ENCODE data around the gene SPAG9. TPM values are rescaled to one million over a fixed set of nuclear protein-coding genes. Genes with fewer than 3 reads are reported as not detected.

Gene SPAG9
- total RNA-seq, 6 donors from 2014 or later: 87.5 to 233 (median 152) TPM

DNA sequence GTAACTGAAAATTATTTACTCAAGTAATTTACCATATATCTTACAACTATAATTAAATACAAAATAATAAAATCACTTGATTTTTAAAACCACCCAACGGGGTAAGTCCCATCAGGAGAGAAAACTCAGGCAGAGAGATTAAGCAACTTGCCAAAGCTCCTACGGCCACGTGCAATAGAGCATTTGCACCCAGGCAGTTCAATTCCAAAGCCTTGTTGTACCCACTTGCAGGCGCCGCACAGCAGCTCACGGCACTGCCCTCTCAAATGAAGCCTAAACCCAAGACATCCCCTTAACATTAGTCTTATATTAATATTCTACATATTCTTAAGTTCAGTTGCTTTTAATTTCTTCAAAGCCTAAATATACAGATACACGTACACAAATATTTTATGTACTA is 75.7 kb downstream of the SPAG9 start:
- DNase-seq: no peak

DNA sequence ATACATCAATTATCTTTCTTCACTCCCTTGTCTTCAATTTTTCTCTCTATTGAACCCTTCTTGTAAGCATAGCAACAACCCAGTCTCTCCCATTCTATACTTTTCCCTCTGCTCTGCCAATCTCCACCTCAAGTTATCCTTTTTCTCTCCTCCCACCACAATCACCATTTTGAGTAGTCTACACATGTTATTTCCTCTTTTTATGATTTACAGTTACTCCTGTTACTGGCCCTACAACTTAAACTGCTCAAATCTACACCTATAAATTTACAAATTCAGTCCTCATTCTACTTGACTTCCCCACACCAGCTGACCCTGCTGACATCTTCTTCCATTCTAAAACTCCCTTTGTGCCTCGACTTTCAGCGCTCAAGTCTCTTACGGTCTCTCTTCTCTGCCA is 84.6 kb downstream of the SPAG9 start:
- ATAC-seq (ENCODE audit: low FRiP score in 2 of 2) (no peak), DNase-seq (no peak)
- TF ChIP-seq POLR2A (IDR thresholded peaks at IDR 0.05) (no peak), EP300 (IDR thresholded peaks at IDR 0.05) (no peak), POLR2AphosphoS5 (IDR thresholded peaks at IDR 0.05) (no peak)
- TF ChIP-seq, protein P1, sequence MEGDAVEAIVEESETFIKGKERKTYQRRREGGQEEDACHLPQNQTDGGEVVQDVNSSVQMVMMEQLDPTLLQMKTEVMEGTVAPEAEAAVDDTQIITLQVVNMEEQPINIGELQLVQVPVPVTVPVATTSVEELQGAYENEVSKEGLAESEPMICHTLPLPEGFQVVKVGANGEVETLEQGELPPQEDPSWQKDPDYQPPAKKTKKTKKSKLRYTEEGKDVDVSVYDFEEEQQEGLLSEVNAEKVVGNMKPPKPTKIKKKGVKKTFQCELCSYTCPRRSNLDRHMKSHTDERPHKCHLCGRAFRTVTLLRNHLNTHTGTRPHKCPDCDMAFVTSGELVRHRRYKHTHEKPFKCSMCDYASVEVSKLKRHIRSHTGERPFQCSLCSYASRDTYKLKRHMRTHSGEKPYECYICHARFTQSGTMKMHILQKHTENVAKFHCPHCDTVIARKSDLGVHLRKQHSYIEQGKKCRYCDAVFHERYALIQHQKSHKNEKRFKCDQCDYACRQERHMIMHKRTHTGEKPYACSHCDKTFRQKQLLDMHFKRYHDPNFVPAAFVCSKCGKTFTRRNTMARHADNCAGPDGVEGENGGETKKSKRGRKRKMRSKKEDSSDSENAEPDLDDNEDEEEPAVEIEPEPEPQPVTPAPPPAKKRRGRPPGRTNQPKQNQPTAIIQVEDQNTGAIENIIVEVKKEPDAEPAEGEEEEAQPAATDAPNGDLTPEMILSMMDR (IDR thresholded peaks at IDR 0.05): no peak
- H3K9me3 ChIP-seq: no peaks in the 10 kb centered on the region
- no peak overlapping the region for H3K27ac ChIP-seq
- 87 to 97% methylated on average over 3 of the region's 3 CpGs for WGBS, 2 donors
- H3K4me1 ChIP-seq: peaks cover 3 to 11% (median 10%) of the 10 kb centered on the region in 4 donors
- H3K36me3 ChIP-seq: peaks cover 0 to 39% (median 4%) of the 10 kb centered on the region in 4 donors
- no peaks in the 10 kb centered on the region for H3K27me3 ChIP-seq
- no peak overlapping the region for H3K4me3 ChIP-seq

More for the DNA sequence above, 75.7 kb downstream of the SPAG9 start:
- H3K36me3 ChIP-seq: peaks cover 0 to 8% (median 0%) of the 10 kb centered on the region in 4 donors
- no peaks in the 10 kb centered on the region for H3K9me3 ChIP-seq
- H3K27ac ChIP-seq: no peak overlapping the region
- H3K4me3 ChIP-seq: no peak overlapping the region
- WGBS, 2 donors: 87% methylated on average over 7 of the region's 7 CpGs
- TF ChIP-seq EP300 (IDR thresholded peaks at IDR 0.05): no peak
- TF ChIP-seq, protein P1 (IDR thresholded peaks at IDR 0.05): no peak
- no peak for TF ChIP-seq POLR2A (IDR thresholded peaks at IDR 0.05)
- TF ChIP-seq POLR2AphosphoS5 (IDR thresholded peaks at IDR 0.05): no peak
- H3K27me3 ChIP-seq: no peaks in the 10 kb centered on the region
- no peak for ATAC-seq (ENCODE audit: low FRiP score in 2 of 2)
- peaks cover 0 to 14% (median 4%) of the 10 kb centered on the region in 4 donors for H3K4me1 ChIP-seq

DNA sequence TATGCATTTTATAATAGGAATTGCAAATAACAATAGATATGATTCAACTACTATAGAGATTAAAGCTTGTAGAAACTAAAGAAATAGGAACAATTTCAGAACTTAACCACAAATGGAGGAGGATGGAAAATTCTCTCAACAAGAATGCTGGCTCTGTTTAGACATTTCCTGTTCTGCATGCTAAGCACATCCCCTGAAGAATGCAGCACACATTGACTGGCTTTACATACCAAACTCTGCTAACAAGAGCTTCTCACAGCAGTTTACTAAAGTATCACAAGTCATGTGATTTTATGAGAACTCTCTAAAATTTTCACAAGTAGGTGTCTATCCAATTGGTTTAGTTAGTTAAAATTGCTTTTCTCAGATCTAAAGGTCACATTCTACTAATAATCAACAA is 85.2 kb downstream of the SPAG9 start:
- TF ChIP-seq POLR2A (IDR thresholded peaks at IDR 0.05) (no peak), POLR2AphosphoS5 (IDR thresholded peaks at IDR 0.05) (no peak), EP300 (IDR thresholded peaks at IDR 0.05) (no peak)
- TF ChIP-seq, protein P1 (IDR thresholded peaks at IDR 0.05): no peak
- no peak overlapping the region for H3K4me3 ChIP-seq
- H3K4me1 ChIP-seq: peaks cover 3 to 12% (median 11%) of the 10 kb centered on the region in 4 donors
- no peak for DNase-seq
- no peak overlapping the region for H3K27ac ChIP-seq
- no peaks in the 10 kb centered on the region for H3K9me3 ChIP-seq
- peaks cover 0 to 34% (median 4%) of the 10 kb centered on the region in 4 donors for H3K36me3 ChIP-seq
- no peaks in the 10 kb centered on the region for H3K27me3 ChIP-seq
- no peak for ATAC-seq (ENCODE audit: low FRiP score in 2 of 2)

DNA sequence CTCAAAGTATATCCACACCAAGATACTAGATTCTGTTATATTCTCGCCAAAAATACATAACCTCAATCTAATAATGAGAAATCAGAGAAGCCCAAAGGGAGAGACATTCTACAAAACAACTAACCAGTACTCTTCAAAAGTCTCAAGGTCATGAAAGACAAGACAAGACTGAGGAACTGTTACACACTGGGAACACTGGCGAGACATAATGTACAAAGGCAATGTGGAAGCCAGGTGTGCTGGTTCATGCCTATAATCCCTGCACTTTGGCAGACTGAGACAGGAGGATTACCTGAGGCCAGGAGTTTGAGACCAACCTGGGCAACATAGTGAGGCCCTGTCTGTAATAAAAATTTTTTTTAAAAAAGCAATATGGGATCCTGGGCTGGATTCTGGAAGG is 85.9 kb downstream of the SPAG9 start:
- TF ChIP-seq EP300 (IDR thresholded peaks at IDR 0.05) (no peak), POLR2AphosphoS5 (IDR thresholded peaks at IDR 0.05) (no peak)
- H3K36me3 ChIP-seq: peaks cover 0 to 34% (median 4%) of the 10 kb centered on the region in 4 donors
- H3K27ac ChIP-seq: no peak overlapping the region
- H3K27me3 ChIP-seq: no peaks in the 10 kb centered on the region
- ATAC-seq (ENCODE audit: low FRiP score in 2 of 2): no peak
- no peak for DNase-seq
- 95 to 98% methylated on average over 2 of the region's 2 CpGs for WGBS, 2 donors
- no peak overlapping the region for H3K4me3 ChIP-seq
- peaks cover 3 to 18% (median 16%) of the 10 kb centered on the region in 4 donors for H3K4me1 ChIP-seq
- H3K9me3 ChIP-seq: no peaks in the 10 kb centered on the region

DNA sequence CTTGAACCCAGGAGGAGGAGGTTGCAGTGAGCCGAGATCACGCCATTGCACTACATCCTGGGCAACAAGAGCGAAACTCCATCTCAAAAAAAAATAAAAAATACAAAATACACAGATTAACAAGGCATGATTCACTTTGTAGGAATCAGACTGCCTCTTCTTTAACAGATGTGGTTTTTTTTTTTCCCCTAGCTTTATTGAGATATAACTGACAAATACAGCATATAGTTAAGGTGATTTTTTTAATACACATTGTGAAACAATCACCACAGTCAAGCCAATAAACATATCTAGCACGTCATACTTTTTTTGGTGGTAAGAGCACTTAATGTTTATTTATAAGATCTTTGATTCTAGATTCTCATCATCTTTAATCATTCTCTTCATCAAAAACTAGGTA is 87.8 kb downstream of the SPAG9 start:
- Histone ChIP-seq H3K4me1 (peaks cover 7 to 27% (median 16%) of the 10 kb centered on the region in 4 donors), H3K36me3 (peaks cover 0 to 23% (median 4%) of the 10 kb centered on the region in 4 donors), H3K9me3 (no peaks in the 10 kb centered on the region), H3K4me3 (no peak overlapping the region), H3K27me3 (no peaks in the 10 kb centered on the region), H3K27ac (no peak overlapping the region)
- TF ChIP-seq EP300 (IDR thresholded peaks at IDR 0.05) (no peak), POLR2AphosphoS5 (IDR thresholded peaks at IDR 0.05) (no peak), POLR2A (IDR thresholded peaks at IDR 0.05) (no peak)
- TF ChIP-seq, protein P1 (IDR thresholded peaks at IDR 0.05): no peak
- no peak for DNase-seq
- 83 to 86% methylated on average over 4 of the region's 4 CpGs for WGBS, 2 donors
- no peak for ATAC-seq (ENCODE audit: low FRiP score in 2 of 2)

All from upper lobe of left lung (tissue), 6 donors.